HG03108 (cell line): ENCODE results near the gene ITPRID2.

Source experiments
- ATAC-seq: cut with Tn5 transposase; IDR thresholded peaks from one replicate; pipeline ENCODE4 v1.9.1; 2021; ENCODE audit warnings: moderate library complexity; ENCODE audit not compliant: unreplicated experiment

Gene ITPRID2

DNA sequence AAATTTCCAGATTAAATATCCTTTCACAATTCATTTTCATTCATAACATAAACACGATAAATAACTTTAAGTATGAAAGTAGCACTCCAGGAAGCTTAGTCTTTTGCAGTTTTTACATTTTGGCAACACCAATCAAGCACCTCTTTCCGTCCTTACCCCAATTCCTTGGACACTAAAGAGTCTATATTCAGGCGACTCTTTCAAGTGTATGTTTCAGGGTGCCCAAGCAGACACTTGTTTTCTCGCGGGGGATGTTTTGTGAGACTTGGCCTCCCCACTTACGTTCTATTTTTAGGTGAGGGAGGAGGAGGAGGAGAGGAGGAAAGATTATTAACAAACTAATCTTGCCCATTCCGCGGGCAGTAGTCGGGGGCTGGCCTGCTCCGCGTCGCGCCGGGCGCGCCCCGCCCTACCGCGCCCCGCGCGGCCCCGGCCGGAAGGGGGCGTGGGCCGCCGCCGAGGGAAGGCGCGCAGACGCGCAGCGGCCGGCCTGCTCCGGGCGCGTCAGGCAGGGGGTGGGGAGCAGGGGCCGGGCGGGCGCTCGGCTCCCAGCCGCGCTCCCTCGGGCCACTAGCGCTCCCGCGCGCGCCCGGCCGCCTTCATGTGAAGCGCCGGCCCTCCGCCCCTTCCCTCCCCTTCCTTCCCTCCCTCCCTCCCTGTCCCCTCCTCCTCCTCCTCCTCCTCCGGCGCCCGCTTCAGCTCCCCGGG, at the start of gene ITPRID2:
Gene ITPRID2 (plus strand): TSS at position 473 of the 708 bp plus-strand sequence. CDS start 337 bp downstream, outside the sequence.
- ATAC-seq, result peak; percentile 88

DNA sequence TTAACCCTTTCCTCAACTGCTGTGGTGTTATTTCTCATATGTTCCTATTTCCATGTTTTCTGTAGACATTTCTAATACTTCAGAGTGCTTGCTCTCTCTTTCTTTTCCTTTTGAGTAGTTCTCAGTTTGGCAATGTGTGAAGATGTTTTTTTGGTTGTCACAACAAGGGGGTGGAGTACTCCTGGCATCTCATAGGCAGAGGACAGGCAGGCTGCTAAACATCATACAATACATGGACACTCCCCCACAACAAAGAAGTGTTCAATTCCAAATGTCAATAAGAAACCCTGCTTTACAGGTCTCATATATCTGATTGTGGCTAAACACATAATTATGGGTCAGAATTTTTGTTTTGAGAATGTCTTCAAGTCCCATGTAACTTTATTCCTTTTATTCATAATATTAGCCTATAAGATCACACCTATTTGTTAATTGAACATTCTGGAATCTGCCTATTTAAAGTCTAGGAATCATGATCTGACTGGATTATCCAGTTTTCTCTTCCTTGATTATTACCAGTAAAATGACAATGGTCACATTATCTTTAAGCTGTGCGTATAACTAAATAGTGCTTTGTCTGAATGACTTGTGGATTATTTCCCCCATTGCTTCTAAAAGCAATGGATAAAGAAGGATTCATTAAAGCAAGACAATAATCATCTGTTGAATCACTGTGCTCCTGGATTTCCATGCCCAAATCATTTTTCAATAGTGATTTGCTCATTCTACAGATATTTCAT, 46.8 kb upstream of the ITPRID2 start:
- no peak for ATAC-seq

- ATAC-seq, result no peak
Measured at GRCh38 chr2:181846399-181847197, 44.9 kb upstream of the ITPRID2 start.

DNA sequence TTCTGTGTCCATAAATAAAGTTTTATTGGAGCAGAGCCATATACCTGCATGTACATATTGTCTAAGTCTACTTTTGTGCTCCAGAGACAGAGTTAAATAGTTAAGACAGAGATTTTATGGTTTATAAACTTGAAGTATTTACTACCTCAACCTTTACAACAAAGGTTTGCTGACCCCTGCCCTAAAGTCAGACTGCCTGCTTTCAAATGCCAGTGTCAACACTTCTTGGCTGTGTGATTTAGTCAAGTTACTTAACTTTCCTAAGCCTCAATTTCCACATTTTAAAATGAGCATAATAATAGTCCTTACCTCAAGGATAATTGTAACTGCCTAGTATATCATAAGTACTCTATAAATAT, 44.4 kb upstream of the ITPRID2 start:
- ATAC-seq, result no peak

- ATAC-seq, result no peak
Measured at GRCh38 chr2:181847702-181848101, 43.8 kb upstream of the ITPRID2 start.

- no peak for ATAC-seq
Measured at GRCh38 chr2:181848261-181848886, 43.2 kb upstream of the ITPRID2 start.

- no peak for ATAC-seq
Measured at GRCh38 chr2:181849601-181850000, 41.9 kb upstream of the ITPRID2 start.

GRCh38 chr2:181850936-181851560, 40.5 kb upstream of the ITPRID2 start:
- no peak for ATAC-seq

- ATAC-seq, result no peak
Measured at GRCh38 chr2:181851726-181852125, 39.8 kb upstream of the ITPRID2 start.

GRCh38 chr2:181853696-181854095, 37.8 kb upstream of the ITPRID2 start:
- no peak for ATAC-seq

DNA sequence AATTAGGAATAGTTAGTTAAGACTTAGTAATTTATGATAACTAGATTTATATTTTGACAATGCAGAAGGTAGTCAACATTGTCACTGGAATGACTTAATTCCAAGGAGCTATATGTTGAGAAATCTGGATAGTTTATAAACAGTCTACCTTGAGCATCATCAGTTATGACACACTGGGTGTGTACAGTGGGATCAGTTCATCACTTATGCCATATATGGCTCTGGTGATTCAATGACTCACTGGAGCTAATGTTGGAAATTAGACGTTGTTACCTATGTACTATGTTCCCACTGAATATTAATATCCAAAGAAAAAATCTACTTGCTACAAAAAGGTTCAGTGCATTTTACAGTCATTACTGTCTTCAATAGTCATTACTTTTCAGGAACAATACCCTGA, 34.0 kb upstream of the ITPRID2 start:
- no peak for ATAC-seq

DNA sequence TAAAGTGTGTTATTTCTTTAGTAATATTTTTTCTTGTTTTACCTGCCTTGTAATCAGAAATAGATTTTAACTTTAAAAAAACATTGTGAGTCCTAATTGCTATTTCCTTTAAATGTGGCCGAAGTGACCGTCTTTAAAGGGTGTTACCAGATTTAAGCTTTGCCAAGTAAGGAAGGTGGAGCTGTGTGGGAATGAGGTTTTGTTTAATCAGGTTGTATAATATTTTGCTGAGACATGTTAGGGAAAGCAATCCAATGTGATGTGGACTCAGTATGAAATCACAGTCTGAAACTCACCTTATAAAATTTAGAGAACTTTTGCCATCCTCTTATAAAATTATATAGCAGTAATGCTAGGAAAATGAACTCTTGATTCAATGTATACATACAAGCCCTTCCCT, 32.9 kb upstream of the ITPRID2 start:
- ATAC-seq, result no peak

DNA sequence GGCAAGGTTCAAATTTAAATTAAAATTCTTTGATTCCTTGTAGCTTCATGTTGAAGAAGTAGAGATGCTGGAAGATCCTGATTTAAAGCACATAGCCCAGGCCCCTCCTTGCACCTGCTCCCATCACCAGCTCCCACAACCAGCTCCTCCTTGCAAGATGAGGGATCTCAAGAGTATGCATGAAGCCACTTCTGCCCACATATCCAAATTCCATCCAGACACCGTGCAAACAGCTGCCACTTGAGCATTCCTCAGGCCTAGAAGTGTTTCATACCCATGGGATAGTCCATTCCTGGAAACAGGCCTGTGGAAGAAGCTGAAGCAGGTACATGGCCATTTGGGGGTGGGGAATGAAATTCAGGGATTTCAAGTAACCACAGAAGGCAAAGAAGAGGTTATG, 32.4 kb upstream of the ITPRID2 start:
- no peak for ATAC-seq

DNA sequence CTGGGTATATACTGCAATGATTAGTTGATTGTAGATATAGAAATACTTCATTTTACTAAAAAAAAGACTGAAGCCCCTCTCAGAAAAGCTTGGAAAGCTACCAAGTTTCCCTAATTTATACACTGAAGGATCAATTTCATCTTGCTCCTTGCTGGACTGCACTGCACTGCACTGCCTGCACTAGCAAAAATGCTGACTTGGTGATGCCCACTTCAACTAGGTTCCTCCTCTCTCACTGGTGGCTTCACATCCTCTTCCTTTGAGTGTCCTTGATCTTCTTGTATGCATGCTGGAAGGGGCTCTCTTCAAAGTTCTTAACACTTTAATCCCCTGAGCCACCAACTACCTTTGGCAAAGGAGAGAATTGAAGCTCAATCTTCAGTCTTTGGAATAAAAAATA, 31.7 kb upstream of the ITPRID2 start:
- no peak for ATAC-seq

- no peak for ATAC-seq
Measured at GRCh38 chr2:181861379-181861778, 30.2 kb upstream of the ITPRID2 start.

- no peak for ATAC-seq
Measured at GRCh38 chr2:181862583-181863281, 28.8 kb upstream of the ITPRID2 start.

DNA sequence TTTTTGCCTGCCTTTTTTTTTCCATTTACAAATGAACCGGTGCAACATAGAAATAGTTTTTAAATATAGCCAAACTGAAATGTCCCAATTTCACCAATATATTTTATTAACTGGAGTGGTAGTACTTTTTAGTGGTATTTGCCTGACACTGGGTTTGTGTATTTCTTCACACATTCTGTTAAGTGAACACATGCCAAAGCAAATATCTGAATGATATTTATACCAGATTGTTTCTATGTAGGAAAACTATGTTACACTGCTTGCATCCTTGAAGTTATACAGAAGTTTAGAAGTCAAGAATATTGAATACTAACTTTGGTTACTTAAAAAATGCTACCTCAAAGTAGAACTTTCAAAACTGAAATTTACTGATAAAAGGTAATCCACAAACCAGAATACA, 19.4 kb upstream of the ITPRID2 start:
- no peak for ATAC-seq

- no peak for ATAC-seq
Measured at GRCh38 chr2:181876614-181877063, 14.9 kb upstream of the ITPRID2 start.

DNA sequence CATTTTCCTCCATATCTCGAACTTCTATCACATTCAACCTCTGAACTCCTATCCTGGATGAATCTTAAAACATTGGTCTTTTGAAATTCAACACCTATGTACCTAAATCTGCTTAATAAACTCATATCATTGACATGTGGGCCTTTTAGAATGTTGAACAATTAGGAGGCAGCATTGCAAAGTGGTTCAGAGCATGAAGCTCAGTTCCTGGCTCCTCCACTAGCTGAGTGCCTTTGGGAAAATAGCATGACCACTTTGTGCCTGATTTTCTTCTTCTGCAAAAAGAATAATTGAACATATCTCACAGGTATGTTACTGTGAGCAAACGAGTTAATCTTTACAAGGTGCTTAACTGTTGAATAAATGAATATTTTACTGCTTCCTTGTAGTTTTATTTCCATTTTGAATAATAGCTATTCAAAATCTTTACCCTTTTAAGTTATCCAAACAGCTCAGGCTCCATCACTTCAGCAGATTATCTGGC, 14.3 kb upstream of the ITPRID2 start:
- ATAC-seq, result no peak

DNA sequence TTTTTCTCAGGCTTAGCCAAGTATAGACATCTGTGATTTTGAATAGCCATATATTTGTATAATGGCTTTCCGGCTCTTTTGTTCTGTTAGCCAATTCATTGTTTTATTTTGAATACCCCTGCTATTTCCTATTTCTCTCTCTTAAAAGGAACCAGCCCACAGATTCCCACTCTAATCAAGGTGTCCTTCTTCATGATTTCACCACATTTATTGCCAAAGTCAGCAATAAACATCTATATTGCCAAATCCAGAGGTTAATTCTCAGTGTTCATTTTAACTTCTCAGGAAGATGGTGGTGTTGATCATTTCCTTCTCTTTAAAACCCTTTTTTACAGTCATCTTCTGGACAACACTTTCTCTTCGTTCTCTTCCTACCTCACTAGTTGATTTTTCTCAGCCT, 13.1 kb upstream of the ITPRID2 start:
- no peak for ATAC-seq
